A549 (cell line): ENCODE data around the gene FAAH.

Experiments
- BHLHE40 ChIP-seq: IDR thresholded peaks from 2 replicates; pipeline ENCODE4 v1.6.1; 2012; ENCODE audit warnings: low read depth, low read length, inconsistent platforms
- CBX8 ChIP-seq: fragments of 200-600 bp; sonication (generic); IDR thresholded peaks from 2 replicates; pipeline ENCODE4 v1.6.1; 2016
- CHD2 ChIP-seq: fragments of 150-350 bp; IDR thresholded peaks from 2 replicates; pipeline ENCODE4 v1.6.1; 2014; ENCODE audit warnings: low read length; ENCODE audit not compliant: partially characterized antibody
- EP300 ChIP-seq, 2 experiments: fragments of >200 bp; sonication (Bioruptor Twin); formaldehyde crosslinking; IDR thresholded peaks; 2 replicates in 1 of 2; 3 replicates in 1 of 2; pipeline ENCODE4 v1.6.1; 2016 to 2017
- JUN ChIP-seq, 2 experiments: fragments of >200 bp; sonication (Bioruptor Twin); formaldehyde crosslinking; IDR thresholded peaks; 2 replicates in 1 of 2; 3 replicates in 1 of 2; pipeline ENCODE4 v1.6.1; 2016 to 2017
- JUNB ChIP-seq: fragments of >200 bp; sonication (Bioruptor Twin); formaldehyde crosslinking; IDR thresholded peaks from 2 replicates; pipeline ENCODE4 v1.6.1; 2016
- POLR2AphosphoS2 ChIP-seq: conservative IDR thresholded peaks from 2 replicates; pipeline ENCODE4 v1.6.1; 2012; ENCODE audit warnings: low read length, improper control_type of control experiment, inconsistent platforms
- RAD21 ChIP-seq, 2 experiments: fragments of >200 bp in 1 of 2; sonication (Bioruptor Twin) in 1 of 2; formaldehyde crosslinking in 1 of 2; IDR thresholded peaks in 1 of 2; conservative IDR thresholded peaks in 1 of 2; 2 replicates in 1 of 2; 3 replicates in 1 of 2; pipeline ENCODE4 v1.6.1; 2012 to 2018; ENCODE audit warnings: inconsistent platforms in 1 of 2
- RFX5 ChIP-seq: fragments of 450-650 bp; IDR thresholded peaks from 2 replicates; pipeline ENCODE4 v1.7.1; 2014; ENCODE audit warnings: antibody characterized with exemption, mild to moderate bottlenecking, moderate library complexity
- RNF2 ChIP-seq: fragments of 200-600 bp; sonication (generic); IDR thresholded peaks from 2 replicates; pipeline ENCODE4 v1.6.1; 2016; ENCODE audit warnings: low read depth, mild to moderate bottlenecking, antibody characterized with exemption, moderate library complexity, borderline replicate concordance
- SREBF2 ChIP-seq: fragments of 450-650 bp; IDR thresholded peaks from 2 replicates; pipeline ENCODE4 v1.6.1; 2014; ENCODE audit warnings: mild to moderate bottlenecking, moderate library complexity
- ZC3H11A ChIP-seq: fragments of 450-650 bp; IDR thresholded peaks from 2 replicates; pipeline ENCODE4 v1.6.1; 2014; ENCODE audit warnings: antibody characterized with exemption, mild to moderate bottlenecking
- TF ChIP-seq, protein P1 (sequence below): fragments of >200 bp; sonication (Bioruptor Twin); formaldehyde crosslinking; IDR thresholded peaks from 3 replicates; pipeline ENCODE4 v1.5.1; 2016

DNA sequence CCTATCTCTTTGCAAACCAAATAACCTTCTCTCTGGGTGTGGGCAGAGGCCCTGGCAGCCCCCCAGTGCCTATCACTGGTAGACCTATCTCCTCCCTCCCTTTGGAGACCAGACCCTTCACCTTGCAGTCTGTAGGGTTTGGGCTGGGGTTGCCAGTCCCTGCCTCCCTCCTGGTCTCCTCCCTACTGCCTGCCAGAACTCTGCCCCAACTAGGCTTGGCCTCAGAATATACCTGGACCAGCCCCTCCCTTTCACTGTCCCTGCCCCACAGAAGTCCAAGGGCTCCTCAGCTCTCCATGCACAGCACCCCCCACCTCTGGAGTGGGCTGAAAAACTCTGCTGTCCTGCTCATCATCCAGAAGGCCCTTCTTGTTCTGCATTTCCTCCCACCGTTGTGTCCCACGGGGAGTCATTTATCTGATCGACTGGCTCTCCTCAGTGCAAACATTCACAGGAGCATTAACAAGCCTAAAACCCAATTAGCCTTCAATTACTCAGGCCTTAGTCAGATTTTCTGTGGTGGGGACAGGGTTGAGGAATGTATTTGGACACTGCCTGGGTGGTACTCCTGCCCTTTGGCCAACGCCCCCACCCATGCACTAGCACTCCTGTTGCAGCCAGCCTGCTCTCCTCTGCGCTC lies 67.8 kb downstream of the FAAH start:
- TF ChIP-seq, protein P1, sequence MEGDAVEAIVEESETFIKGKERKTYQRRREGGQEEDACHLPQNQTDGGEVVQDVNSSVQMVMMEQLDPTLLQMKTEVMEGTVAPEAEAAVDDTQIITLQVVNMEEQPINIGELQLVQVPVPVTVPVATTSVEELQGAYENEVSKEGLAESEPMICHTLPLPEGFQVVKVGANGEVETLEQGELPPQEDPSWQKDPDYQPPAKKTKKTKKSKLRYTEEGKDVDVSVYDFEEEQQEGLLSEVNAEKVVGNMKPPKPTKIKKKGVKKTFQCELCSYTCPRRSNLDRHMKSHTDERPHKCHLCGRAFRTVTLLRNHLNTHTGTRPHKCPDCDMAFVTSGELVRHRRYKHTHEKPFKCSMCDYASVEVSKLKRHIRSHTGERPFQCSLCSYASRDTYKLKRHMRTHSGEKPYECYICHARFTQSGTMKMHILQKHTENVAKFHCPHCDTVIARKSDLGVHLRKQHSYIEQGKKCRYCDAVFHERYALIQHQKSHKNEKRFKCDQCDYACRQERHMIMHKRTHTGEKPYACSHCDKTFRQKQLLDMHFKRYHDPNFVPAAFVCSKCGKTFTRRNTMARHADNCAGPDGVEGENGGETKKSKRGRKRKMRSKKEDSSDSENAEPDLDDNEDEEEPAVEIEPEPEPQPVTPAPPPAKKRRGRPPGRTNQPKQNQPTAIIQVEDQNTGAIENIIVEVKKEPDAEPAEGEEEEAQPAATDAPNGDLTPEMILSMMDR = no peak
- TF ChIP-seq POLR2AphosphoS2 (no peak), RNF2 (no peak), RFX5 (no peak), ZC3H11A (no peak), CBX8 (no peak), JUNB (no peak), SREBF2 (no peak), EP300 (IDR thresholded peaks at IDR 0.05) (no peak), CHD2 (no peak), JUN (IDR thresholded peaks at IDR 0.05) (no peak), RAD21 (conservative IDR thresholded peaks at IDR 0.05 in 1 of 2, IDR thresholded peaks at IDR 0.05 in 1 of 2) (no peak), BHLHE40 (no peak)
